CD14-positive monocyte (primary cell): ENCODE data around the gene FANCC. TPM values are rescaled to one million over a fixed set of nuclear protein-coding genes. Genes with fewer than 3 reads are reported as not detected.

Source experiments
- DNase-seq, 3 donors: peaks; one replicate each; pipeline ENCODE4 v3.0.0-alpha.2; 2011 to 2022
- H2AFZ ChIP-seq: 2 replicates; pipeline ENCODE4 v1.6.0; 2012; ENCODE audit warnings: mild to moderate bottlenecking, low read depth, low read length, inconsistent platforms; ENCODE audit not compliant: insufficient read depth, poor library complexity, severe bottlenecking
- H3K27ac ChIP-seq, 2 donors: 1 replicate in 1 of 2; 2 replicates in 1 of 2; pipeline ENCODE4 v1.5.1; 2012 to 2013; ENCODE audit warnings: low read length in 2 of 2, control low read depth in 1 of 2, inconsistent platforms in 1 of 2, low read depth in 1 of 2, mild to moderate bottlenecking in 1 of 2
- H3K27me3 ChIP-seq, 2 donors: one replicate each; pipeline versions ENCODE4 v1.6.0 to v1.6.1; 2011 to 2013; ENCODE audit warnings: low read length in 2 of 2; ENCODE audit not compliant: control insufficient read depth in 2 of 2, insufficient read depth in 2 of 2
- H3K36me3 ChIP-seq, 2 donors: replicated peaks in 1 of 2; 1 replicate in 1 of 2; 2 replicates in 1 of 2; pipeline versions ENCODE4 v1.5.1 to v1.6.1; 2012 to 2013; ENCODE audit warnings: low read length in 2 of 2, control low read depth in 1 of 2, inconsistent platforms in 1 of 2, mild to moderate bottlenecking in 1 of 2; ENCODE audit not compliant: insufficient read depth in 2 of 2, control insufficient read depth in 1 of 2
- H3K4me1 ChIP-seq, 2 donors: 1 replicate in 1 of 2; 2 replicates in 1 of 2; pipeline versions ENCODE4 v1.5.1 to v1.6.1; 2012 to 2013; ENCODE audit warnings: low read length in 2 of 2, control low read depth in 1 of 2, inconsistent platforms in 1 of 2, mild to moderate bottlenecking in 1 of 2, moderate library complexity in 1 of 2; ENCODE audit not compliant: insufficient read depth in 2 of 2, control insufficient read depth in 1 of 2
- H3K4me2 ChIP-seq: replicated peaks from 2 replicates; pipeline ENCODE3; 2012; ENCODE audit warnings: low read length, moderate library complexity, mild to moderate bottlenecking; ENCODE audit not compliant: poor library complexity, severe bottlenecking; ENCODE audit errors: extremely low read depth
- H3K4me3 ChIP-seq, 3 experiments: fragments of 200-600 bp in 1 of 3; sonication (generic) in 1 of 3; replicated peaks in 1 of 3; 1 replicate in 2 of 3; 2 replicates in 1 of 3; pipeline ENCODE4 v1.5.1; 2011 to 2013; ENCODE audit warnings: low read length in 3 of 3, mild to moderate bottlenecking in 3 of 3, control low read depth in 2 of 3, low read depth in 2 of 3, inconsistent platforms in 1 of 3, moderate library complexity in 1 of 3
- H3K79me2 ChIP-seq: 2 replicates; pipeline ENCODE4 v1.6.0; 2012; ENCODE audit warnings: mild to moderate bottlenecking, control low read depth, inconsistent platforms, low read length, moderate library complexity; ENCODE audit not compliant: insufficient read depth
- H3K9ac ChIP-seq: 2 replicates; pipeline ENCODE4 v1.6.0; 2017; ENCODE audit warnings: low read length, mild to moderate bottlenecking; ENCODE audit not compliant: insufficient read depth, poor library complexity, severe bottlenecking
- H3K9me3 ChIP-seq, 2 donors: replicated peaks in 1 of 2; 1 replicate in 1 of 2; 2 replicates in 1 of 2; pipeline versions ENCODE4 v1.5.1 to v1.6.1; 2012 to 2013; ENCODE audit warnings: low read length in 2 of 2, control low read depth in 1 of 2; ENCODE audit not compliant: control insufficient read depth in 1 of 2, insufficient read depth in 1 of 2
- H4K20me1 ChIP-seq: 2 replicates; pipeline ENCODE4 v1.6.0; 2012; ENCODE audit warnings: mild to moderate bottlenecking, low read length, control low read depth, moderate library complexity; ENCODE audit not compliant: insufficient read depth
- H3K27ac Mint-ChIP-seq, 7 donors: one replicate each; pipeline ENCODE4 v1.8.0; 2020; ENCODE audit warnings: mild to moderate bottlenecking in 7 of 7, mixed read lengths in 7 of 7, moderate library complexity in 6 of 7, inconsistent platforms in 2 of 7
- H3K27me3 Mint-ChIP-seq, 3 donors: one replicate each; pipeline ENCODE4 v1.8.0; 2021 to 2022; ENCODE audit warnings: low read depth in 3 of 3, mild to moderate bottlenecking in 3 of 3, mixed read lengths in 3 of 3, moderate library complexity in 3 of 3, inconsistent platforms in 1 of 3
- H3K36me3 Mint-ChIP-seq, 2 donors: one replicate each; pipeline ENCODE4 v1.8.0; 2020; ENCODE audit warnings: mixed read lengths in 2 of 2, inconsistent platforms in 1 of 2, mild to moderate bottlenecking in 1 of 2
- H3K4me1 Mint-ChIP-seq: one replicate; pipeline ENCODE4 v1.8.0; 2020; ENCODE audit warnings: mild to moderate bottlenecking, mixed read lengths
- H3K4me3 Mint-ChIP-seq, 2 donors: one replicate each; pipeline ENCODE4 v1.8.0; 2020; ENCODE audit warnings: mild to moderate bottlenecking in 2 of 2, mixed read lengths in 2 of 2, moderate library complexity in 1 of 2
- H3K9me3 Mint-ChIP-seq, 7 donors: one replicate each; pipeline ENCODE4 v1.8.0; 2020 to 2022; ENCODE audit warnings: mixed read lengths in 7 of 7, mild to moderate bottlenecking in 6 of 7, moderate library complexity in 6 of 7, inconsistent platforms in 2 of 7
- WGBS: methylation state at CpG from one replicate; pipeline ENCODE4 v1.1.5; 2013; ENCODE audit warnings: missing lambda C conversion rate; ENCODE audit not compliant: insufficient coverage; 5-methylcytosine and 5-hydroxymethylcytosine counted together
- intact Hi-C, 2 donors: fragments of 100-400 bp; cut with micrococcal nuclease; formaldehyde crosslinking; loops; one replicate each; pipeline versions ENCODE4 v1.15.0 to v1.15.1; 2023
- polyA plus RNA-seq, 3 donors: library from polyadenylated mRNA; depleted of rRNA in 1 of 3; unstranded in 2 of 3; stranded (reverse) in 1 of 3; fragments of 300-500 nt in 2 of 3; fragments of >200 nt in 1 of 3; fragmentation: Illumina TruSeq in 2 of 3; gene quantifications; 1 replicate in 2 of 3; 2 replicates in 1 of 3; pipeline ENCODE4 v1.2.3, GENCODE V29; 2012 to 2021
- TF ChIP-seq, protein P1 (sequence below): fragments of 200-600 bp; IDR thresholded peaks from one replicate; pipeline ENCODE4 v1.8.0; 2022; ENCODE audit warnings: antibody characterized with exemption, mild to moderate bottlenecking

Gene FANCC
- polyA plus RNA-seq, 3 donors, result 1.2 to 2.2 (median 1.5) TPM

DNA sequence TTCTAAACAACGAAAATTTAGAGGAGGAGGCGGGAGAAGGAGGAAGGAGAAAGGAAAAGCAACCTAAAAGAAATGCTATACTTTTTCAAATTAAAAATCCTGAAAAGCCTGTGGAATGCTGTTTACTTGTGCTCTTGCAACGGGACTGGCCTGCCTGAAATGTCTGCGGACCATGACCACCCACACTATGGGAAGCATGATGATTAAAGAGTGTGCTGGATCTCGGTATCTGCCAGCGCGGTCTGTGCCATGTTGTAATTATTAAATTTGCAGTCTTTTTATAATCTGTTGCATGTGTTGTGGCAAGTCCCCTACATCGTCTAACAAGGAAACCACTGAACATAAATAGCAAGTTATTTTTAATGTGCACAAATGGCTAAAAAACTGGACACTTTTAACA, 111.4 kb downstream of the FANCC start:
- H3K36me3 Mint-ChIP-seq, result no peaks in the 10 kb centered on the region
- DNase-seq, result no peak
- H3K27ac ChIP-seq, result no peak overlapping the region
- H3K27me3 ChIP-seq, result no peaks in the 10 kb centered on the region
- H2AFZ ChIP-seq, result no peak overlapping the region
- no peak overlapping the region for H3K4me3 Mint-ChIP-seq
- peaks cover 0 to 2% (median 0%) of the 10 kb centered on the region in 7 donors for H3K9me3 Mint-ChIP-seq
- WGBS, result no CpG with 5 or more reads among the region's 8 CpGs
- no peaks in the 10 kb centered on the region for H3K4me1 Mint-ChIP-seq
- H3K4me2 ChIP-seq, result no peak overlapping the region
- TF ChIP-seq, protein P1, sequence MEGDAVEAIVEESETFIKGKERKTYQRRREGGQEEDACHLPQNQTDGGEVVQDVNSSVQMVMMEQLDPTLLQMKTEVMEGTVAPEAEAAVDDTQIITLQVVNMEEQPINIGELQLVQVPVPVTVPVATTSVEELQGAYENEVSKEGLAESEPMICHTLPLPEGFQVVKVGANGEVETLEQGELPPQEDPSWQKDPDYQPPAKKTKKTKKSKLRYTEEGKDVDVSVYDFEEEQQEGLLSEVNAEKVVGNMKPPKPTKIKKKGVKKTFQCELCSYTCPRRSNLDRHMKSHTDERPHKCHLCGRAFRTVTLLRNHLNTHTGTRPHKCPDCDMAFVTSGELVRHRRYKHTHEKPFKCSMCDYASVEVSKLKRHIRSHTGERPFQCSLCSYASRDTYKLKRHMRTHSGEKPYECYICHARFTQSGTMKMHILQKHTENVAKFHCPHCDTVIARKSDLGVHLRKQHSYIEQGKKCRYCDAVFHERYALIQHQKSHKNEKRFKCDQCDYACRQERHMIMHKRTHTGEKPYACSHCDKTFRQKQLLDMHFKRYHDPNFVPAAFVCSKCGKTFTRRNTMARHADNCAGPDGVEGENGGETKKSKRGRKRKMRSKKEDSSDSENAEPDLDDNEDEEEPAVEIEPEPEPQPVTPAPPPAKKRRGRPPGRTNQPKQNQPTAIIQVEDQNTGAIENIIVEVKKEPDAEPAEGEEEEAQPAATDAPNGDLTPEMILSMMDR, result no peak
- no peaks in the 10 kb centered on the region for H3K4me1 ChIP-seq
- no peak overlapping the region for H3K9ac ChIP-seq
- H3K27ac Mint-ChIP-seq, result no peak overlapping the region
- no peaks in the 10 kb centered on the region for H3K79me2 ChIP-seq
- no peaks in the 10 kb centered on the region for H3K27me3 Mint-ChIP-seq
- no peaks in the 10 kb centered on the region for H4K20me1 ChIP-seq
- H3K4me3 ChIP-seq, result no peak overlapping the region
- no peaks in the 10 kb centered on the region for H3K36me3 ChIP-seq
- no peaks in the 10 kb centered on the region for H3K9me3 ChIP-seq
- intact Hi-C loops, result no loop called here

DNA sequence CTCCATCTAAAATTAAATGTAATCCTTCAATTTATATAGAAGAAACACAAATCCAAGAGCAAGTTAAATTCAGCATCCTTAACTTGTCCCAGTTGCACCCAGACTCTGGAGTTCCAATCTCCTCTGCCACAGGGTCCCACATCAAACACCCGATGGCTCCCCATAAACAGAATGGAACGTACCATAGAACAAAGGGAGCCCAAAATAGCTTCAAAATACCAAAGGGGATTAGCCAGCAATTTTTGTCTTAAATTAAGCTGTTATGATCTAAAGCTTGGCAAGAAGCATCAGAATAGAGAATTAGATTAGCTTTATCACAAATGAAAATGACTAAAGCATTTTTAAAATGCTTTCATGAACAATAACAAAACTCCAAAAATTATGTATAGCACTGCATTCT, 112.8 kb downstream of the FANCC start:
- TF ChIP-seq, protein P1, result no peak

More for the DNA sequence above, 112.8 kb downstream of the FANCC start:
- Mint-ChIP-seq H3K36me3 (no peaks in the 10 kb centered on the region), H3K4me3 (no peak overlapping the region), H3K9me3 (peaks cover 0 to 2% (median 0%) of the 10 kb centered on the region in 7 donors), H3K27me3 (no peaks in the 10 kb centered on the region), H3K4me1 (no peaks in the 10 kb centered on the region), H3K27ac (peak overlapping the region in 1 of 7 donors; percentile 58)
- Histone ChIP-seq H3K9ac (no peak overlapping the region), H3K27ac (no peak overlapping the region), H3K36me3 (no peaks in the 10 kb centered on the region), H3K79me2 (no peaks in the 10 kb centered on the region), H3K9me3 (no peaks in the 10 kb centered on the region), H3K4me2 (no peak overlapping the region), H3K4me3 (no peak overlapping the region), H3K27me3 (no peaks in the 10 kb centered on the region), H4K20me1 (no peaks in the 10 kb centered on the region), H2AFZ (no peak overlapping the region), H3K4me1 (no peaks in the 10 kb centered on the region)
- no CpG with 5 or more reads among the region's 2 CpGs for WGBS
- intact Hi-C loops, result no loop called here
- no peak for DNase-seq
